HG03095 (cell line): ENCODE results near the gene CCDC78.
"Not testable (repeated sequence)": the region's sequence is repeated elsewhere in the genome, so short reads cannot be mapped to it uniquely, and the experiment has no call there.

Experiments used
- ATAC-seq: cut with Tn5 transposase; IDR thresholded peaks from one replicate; pipeline ENCODE4 v1.9.1; 2021; ENCODE audit warnings: moderate library complexity; ENCODE audit not compliant: unreplicated experiment

CCDC78 gene

GRCh38 chr16:725041-725376 is 1.2 kb downstream of the CCDC78 start:
- no peak for ATAC-seq

DNA sequence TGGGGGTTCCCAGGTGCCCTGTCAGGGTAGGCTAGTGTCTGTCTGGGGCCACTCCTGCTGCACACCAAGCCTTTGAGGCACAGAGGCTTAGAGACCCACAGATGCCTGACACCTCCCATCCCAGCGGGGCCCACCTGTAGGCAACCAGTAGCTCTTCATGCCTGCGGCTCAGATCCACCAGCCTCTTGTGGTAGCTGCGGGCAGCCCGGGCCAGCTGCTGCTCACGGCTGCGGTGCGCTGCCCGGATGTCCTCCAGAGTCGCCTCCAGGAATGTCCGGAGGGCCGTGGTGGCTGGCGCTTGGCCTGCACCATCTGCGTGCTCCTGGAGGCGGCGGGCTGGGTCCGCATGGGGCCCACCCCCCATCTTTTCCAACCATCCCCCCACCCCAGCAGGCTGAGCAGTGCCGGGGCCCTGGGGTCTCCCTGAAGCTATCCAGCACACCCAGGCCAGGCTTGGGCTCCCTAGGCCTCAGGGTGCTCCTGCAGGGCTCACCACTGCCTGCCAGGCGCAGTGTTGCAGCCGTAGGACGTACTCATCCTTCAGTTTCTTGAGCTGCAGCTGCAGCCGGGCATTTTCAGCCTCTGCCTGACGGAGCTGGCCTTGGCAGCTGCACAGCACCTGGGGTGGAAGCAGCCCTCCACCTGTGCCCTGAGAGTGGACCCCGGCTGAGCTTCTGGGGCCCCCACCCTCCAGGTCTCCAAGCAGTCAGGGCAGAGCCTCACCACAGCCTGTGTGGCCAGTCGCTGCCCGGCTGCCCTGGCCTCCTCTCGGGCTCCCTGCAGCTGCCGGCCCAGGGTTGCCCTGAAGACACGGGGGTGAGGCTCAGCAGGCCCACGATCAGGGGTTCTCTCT is 1.8 kb downstream of the CCDC78 start:
- ATAC-seq = no peak

- ATAC-seq = no peak
These were observed 2.5 kb downstream of the CCDC78 start for GRCh38 chr16:723695-724094.

- no peak for ATAC-seq
These were observed 3.2 kb downstream of the CCDC78 start for GRCh38 chr16:722835-723633.

GRCh38 chr16:721765-722540 is 4.3 kb downstream of the CCDC78 start:
- ATAC-seq = no peak

DNA sequence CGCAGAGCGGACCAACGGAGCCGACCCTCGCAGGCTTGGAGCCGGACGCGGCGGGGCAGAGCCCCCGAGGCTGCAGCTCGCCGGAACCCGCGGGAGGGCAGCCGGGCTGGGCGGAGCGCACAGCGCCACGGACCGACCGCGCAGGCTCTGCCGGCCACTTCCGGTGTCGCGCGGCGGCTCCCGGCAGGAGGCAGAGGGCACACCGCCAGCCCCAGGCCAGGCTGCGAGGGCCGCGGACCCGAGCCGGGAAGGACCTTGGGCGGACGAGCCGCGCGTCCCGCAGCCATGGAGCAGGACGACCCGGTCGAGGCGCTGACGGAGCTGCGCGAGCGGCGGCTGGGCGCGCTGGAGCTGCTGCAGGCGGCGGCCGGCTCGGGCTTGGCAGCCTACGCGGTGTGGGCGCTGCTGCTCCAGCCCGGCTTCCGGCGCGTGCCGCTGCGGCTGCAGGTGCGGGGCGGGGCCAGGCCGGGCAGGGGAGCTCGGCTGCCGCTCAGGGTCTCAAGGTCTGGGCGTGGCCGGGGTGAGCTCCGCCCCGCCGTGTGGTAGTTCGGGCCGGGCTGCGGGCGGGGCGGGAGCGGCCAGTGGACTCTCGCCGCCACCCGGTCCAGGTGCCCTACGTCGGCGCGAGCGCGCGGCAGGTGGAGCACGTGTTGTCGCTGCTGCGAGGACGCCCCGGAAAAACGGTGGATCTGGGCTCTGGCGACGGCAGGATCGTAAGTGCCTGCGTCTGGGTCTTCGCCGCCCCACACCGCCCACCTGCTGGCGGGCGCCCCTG is 5.1 kb downstream of the CCDC78 start, which contains the start of gene ANTKMT:
Gene ANTKMT, plus strand, starts transcription at position 157 of the 775 bp plus-strand sequence. Its CDS starts 129 bp downstream, at position 286.
- peak; percentile 44 for ATAC-seq

DNA sequence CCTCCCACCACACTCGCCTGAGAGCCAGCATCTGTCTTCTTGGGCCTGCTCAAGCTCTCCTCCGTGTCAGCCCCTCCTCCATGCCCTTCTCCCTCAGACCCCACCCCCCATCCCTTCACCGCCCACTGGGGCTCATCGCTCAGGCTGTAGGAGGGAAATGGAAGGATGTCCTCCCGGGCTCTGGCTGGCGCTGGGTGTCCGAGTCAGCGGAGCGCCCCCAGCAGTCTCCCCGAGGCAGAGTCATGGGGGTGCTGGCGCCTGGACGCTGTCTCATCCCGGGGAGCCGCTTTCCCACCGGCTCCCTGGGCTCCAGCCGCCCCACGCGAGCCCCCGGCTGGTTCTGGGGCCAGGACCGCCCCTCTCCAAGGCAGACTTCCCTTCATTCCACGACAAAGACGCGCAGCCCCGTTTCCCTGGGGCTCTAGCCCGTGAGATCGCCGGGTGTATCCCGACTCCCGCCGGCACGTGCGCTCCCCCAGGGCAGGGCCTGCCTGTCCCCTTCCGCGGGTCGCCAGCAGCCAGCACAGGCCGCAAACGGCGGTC is 5.7 kb downstream of the CCDC78 start:
- ATAC-seq = peak; percentile 6

- no peak for ATAC-seq
These were observed 6.3 kb downstream of the CCDC78 start for GRCh38 chr16:719815-720446.

DNA sequence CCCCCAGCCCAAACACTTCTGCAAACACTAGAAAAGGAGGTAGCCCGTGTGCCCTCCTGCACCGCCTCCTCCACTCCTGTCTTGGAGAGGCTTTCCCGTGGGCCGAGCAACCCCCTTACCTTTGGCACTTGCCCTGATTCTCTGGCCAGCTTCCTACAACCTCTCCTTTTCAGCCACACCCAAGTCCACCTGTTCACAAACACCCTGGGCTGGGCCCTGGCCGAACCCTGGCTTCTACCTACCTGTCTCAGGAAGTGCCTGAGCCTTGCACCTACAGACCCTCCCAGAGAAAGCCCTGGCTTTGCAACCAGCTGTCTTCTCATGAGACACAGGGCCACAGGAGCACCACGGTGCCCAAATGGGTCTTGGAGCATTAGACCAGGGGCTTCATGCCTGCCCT is 7.3 kb downstream of the CCDC78 start:
- no peak for ATAC-seq

DNA sequence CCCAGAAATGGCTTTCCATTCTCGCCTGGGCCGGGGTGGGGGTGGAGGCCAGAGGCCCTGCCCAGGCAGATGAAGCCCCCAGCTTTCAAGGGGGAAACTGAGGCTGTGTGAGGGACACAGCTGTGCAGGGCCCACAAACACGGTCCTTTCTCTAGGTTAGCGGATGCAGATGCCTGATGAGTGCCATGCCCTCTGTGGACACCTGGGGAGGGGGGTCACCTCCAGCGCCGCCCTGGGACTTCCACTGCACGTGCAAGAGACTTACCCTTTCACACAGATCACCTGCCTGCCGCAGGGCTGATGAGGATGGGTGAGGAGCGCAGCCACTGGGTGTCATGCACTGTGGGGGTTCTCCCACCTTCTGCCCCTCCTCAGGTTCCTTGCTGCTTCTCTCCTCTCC is 7.9 kb downstream of the CCDC78 start:
- ATAC-seq = no peak

- ATAC-seq = no peak
These were observed 8.6 kb downstream of the CCDC78 start for GRCh38 chr16:717450-718245.

- no peak for ATAC-seq
These were observed 9.4 kb downstream of the CCDC78 start for GRCh38 chr16:716768-717325.

- no peak for ATAC-seq
These were observed 10.1 kb downstream of the CCDC78 start for GRCh38 chr16:716200-716568.

DNA sequence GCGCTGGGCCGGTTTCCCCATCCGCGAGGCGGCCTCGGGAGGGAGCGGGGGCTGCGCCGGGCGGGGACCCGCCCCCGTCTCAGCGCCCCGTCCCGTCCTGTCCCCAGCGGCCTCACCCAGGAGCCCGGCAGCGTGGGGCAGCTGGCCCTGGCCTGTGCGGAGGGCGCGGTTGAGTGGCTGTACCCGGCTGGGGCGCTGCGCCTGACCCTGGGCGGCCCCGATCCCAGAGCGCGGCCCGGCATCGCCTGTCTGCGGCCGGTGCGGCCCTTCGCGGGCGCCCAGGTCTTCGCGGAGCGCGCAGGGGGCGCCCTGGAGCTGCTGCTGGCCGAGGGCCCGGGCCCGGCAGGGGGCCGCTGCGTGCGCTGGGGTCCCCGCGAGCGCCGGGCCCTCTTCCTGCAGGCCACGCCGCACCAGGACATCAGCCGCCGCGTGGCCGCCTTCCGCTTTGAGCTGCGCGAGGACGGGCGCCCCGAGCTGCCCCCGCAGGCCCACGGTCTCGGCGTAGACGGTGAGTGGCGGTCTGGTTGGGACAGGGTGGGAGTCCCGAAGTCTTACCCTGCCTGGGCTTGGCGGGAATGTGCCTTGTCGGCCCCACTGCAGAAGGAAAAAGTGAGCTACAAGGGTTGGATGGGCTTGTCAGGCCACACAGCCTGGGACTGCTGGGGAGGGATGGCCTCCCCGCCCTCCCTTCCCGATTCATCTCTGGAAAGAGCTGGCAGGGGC is 10.6 kb downstream of the CCDC78 start:
- peak; percentile 5 for ATAC-seq

- peak; percentile 58 for ATAC-seq
These were observed 11.4 kb downstream of the CCDC78 start, which contains the start of gene METRN for GRCh38 chr16:714558-715476. Gene METRN (plus strand): TSS chr16:715118. CDS start chr16:715290, 172 bp downstream.

GRCh38 chr16:714079-714478 is 12.2 kb downstream of the CCDC78 start:
- no peak for ATAC-seq

GRCh38 chr16:712740-713250 is 13.4 kb downstream of the CCDC78 start:
- ATAC-seq = not testable (repeated sequence)
